GM21786 (cell line): ENCODE data around the gene PDSS2.
"Not testable (repeated sequence)": the region's sequence is repeated elsewhere in the genome, so short reads cannot be mapped to it uniquely, and the experiment has no call there.

Source experiments
- ATAC-seq: cut with Tn5 transposase; IDR thresholded peaks from one replicate; pipeline ENCODE4 v1.9.1; 2021; ENCODE audit not compliant: unreplicated experiment

PDSS2 gene

GRCh38 chr6:107280001-107280400, 179.4 kb downstream of the PDSS2 start:
- not testable (repeated sequence) for ATAC-seq

- ATAC-seq: no peak
Observed at GRCh38 chr6:107275330-107275865, 184.0 kb downstream of the PDSS2 start.

- no peak for ATAC-seq
Observed at GRCh38 chr6:107274288-107274687, 185.1 kb downstream of the PDSS2 start.

GRCh38 chr6:107272246-107272645, 187.1 kb downstream of the PDSS2 start:
- no peak for ATAC-seq

- no peak for ATAC-seq
Observed at GRCh38 chr6:107271208-107271790, 188.1 kb downstream of the PDSS2 start.

GRCh38 chr6:107267634-107268033, 191.7 kb downstream of the PDSS2 start:
- no peak for ATAC-seq

- ATAC-seq: no peak
Observed at GRCh38 chr6:107267006-107267405, 192.4 kb downstream of the PDSS2 start.

GRCh38 chr6:107266563-107266962, 192.8 kb downstream of the PDSS2 start:
- ATAC-seq: no peak

- ATAC-seq: no peak
Observed at GRCh38 chr6:107264357-107264840, 195.0 kb downstream of the PDSS2 start.

GRCh38 chr6:107259951-107260350, 199.4 kb downstream of the PDSS2 start:
- ATAC-seq: no peak

- ATAC-seq: no peak
Observed at GRCh38 chr6:107248147-107248546, 211.2 kb downstream of the PDSS2 start.

GRCh38 chr6:107246972-107247615, 212.3 kb downstream of the PDSS2 start:
- ATAC-seq: no peak

- ATAC-seq: no peak
Observed at GRCh38 chr6:107246249-107246971, 213.0 kb downstream of the PDSS2 start.

- ATAC-seq: no peak
Observed at GRCh38 chr6:107244742-107245480, 214.5 kb downstream of the PDSS2 start.

GRCh38 chr6:107244082-107244741, 215.2 kb downstream of the PDSS2 start:
- no peak for ATAC-seq

- ATAC-seq: no peak
Observed at GRCh38 chr6:107243471-107243870, 215.9 kb downstream of the PDSS2 start.

- ATAC-seq: no peak
Observed at GRCh38 chr6:107237992-107238660, 221.2 kb downstream of the PDSS2 start.

GRCh38 chr6:107235511-107235910, 223.9 kb downstream of the PDSS2 start:
- no peak for ATAC-seq

- no peak for ATAC-seq
Observed at GRCh38 chr6:107235007-107235406, 224.4 kb downstream of the PDSS2 start.

- no peak for ATAC-seq
Observed at GRCh38 chr6:107231243-107231642, 228.1 kb downstream of the PDSS2 start.
